Central memory CD8-positive, alpha-beta T cell (primary cell): ENCODE data around the gene CTNNA3.

ENCODE experiments used
- ATAC-seq: fragments of 150-1000 bp; cut with Tn5 transposase; replicated peaks from 2 replicates; pipeline ENCODE4 v1.10.0; 2022; ENCODE audit warnings: mild to moderate bottlenecking, moderate FRiP score, moderate number of reproducible peaks; ENCODE audit not compliant: poor library complexity, severe bottlenecking; ENCODE audit errors: extremely low read depth
- DNase-seq, 2 donors: peaks; one replicate each; pipeline ENCODE4 v3.0.0; 2021; ENCODE audit warnings: low spot score in 2 of 2
- H3K27ac Mint-ChIP-seq: one replicate; pipeline ENCODE4 v1.8.0; 2022; ENCODE audit warnings: low read depth, mild to moderate bottlenecking, moderate library complexity, mixed read lengths
- H3K27me3 Mint-ChIP-seq: one replicate; pipeline ENCODE4 v1.8.0; 2022; ENCODE audit warnings: mixed read lengths
- H3K36me3 Mint-ChIP-seq: one replicate; pipeline ENCODE4 v1.8.0; 2022; ENCODE audit warnings: mild to moderate bottlenecking, moderate library complexity, mixed read lengths; ENCODE audit not compliant: insufficient read depth
- H3K4me1 Mint-ChIP-seq: one replicate; pipeline ENCODE4 v1.8.0; 2022; ENCODE audit warnings: mixed read lengths
- H3K4me3 Mint-ChIP-seq: one replicate; pipeline ENCODE4 v1.8.0; 2022; ENCODE audit warnings: mild to moderate bottlenecking, moderate library complexity, mixed read lengths
- H3K9me3 Mint-ChIP-seq: one replicate; pipeline ENCODE4 v1.8.0; 2022; ENCODE audit warnings: mixed read lengths

The CTNNA3 gene

DNA sequence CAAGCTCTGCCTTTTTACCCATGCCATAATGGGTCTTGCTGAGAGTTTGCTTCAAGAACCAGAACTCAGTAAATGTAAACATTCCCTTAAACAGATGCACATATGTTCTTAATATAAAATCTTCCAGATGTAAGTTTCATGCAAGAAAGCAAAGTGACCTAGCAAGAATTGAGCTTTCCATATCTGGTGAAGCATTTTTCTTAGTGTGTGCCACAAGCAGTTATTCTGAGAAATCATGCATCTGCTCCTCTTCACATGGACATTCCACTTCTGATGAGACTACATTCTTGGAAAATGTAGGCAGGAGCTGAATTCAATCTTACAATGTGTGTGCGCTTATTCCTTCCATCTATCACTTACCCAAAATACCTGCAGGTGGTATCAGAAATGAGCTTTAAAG is 997.9 kb downstream of the CTNNA3 start:
- H3K9me3 Mint-ChIP-seq, result no peaks in the 10 kb centered on the region
- no peak for ATAC-seq
- H3K4me1 Mint-ChIP-seq, result no peaks in the 10 kb centered on the region
- H3K36me3 Mint-ChIP-seq, result no peaks in the 10 kb centered on the region
- no peaks in the 10 kb centered on the region for H3K27me3 Mint-ChIP-seq
- DNase-seq, result no peak
- H3K4me3 Mint-ChIP-seq, result no peak overlapping the region
- H3K27ac Mint-ChIP-seq, result no peak overlapping the region

DNA sequence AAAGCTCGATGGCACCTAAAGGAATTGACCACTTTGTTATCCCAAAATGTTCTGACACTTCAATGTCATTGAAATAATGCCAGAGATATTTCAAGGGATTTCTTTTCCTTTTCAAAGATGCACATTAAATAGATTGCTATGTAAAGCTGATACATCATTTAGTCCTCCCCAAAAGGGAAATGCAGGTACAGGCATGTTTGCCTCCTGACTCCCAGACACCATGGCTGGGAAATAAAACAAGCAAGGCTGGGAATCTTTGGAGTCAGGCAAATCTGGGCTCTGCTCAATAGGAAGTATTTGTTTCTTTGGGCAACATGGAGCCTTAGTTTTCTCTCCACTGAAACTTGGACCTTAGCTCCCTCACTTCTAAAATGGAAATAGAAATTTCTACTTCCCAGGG is 1000.9 kb downstream of the CTNNA3 start:
- ATAC-seq (no peak), DNase-seq (no peak)
- H3K27me3 Mint-ChIP-seq, result no peaks in the 10 kb centered on the region

DNA sequence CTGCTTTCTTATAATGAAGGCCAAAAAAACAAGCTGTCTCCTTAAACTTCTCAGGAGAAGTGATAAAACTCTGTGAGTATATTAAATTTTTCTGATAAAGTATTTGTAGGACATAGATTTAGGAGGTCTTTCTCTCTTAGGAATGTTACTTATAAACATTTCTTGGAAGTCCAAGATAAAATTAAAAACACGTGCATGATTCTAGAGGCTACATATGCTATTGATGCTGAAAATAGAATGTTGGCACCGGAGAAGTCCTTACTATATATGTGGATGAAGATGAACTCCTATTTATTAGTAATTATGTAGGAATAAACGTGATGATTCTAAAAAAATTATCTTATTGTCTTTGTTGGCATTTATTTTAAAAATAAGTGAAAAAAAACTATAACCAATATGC is 1011.4 kb downstream of the CTNNA3 start:
- H3K36me3 Mint-ChIP-seq, result no peaks in the 10 kb centered on the region
- no peak overlapping the region for H3K27ac Mint-ChIP-seq
- H3K27me3 Mint-ChIP-seq, result no peaks in the 10 kb centered on the region
- ATAC-seq (no peak), DNase-seq (no peak)
- H3K9me3 Mint-ChIP-seq, result peaks cover 9% of the 10 kb centered on the region
- H3K4me1 Mint-ChIP-seq, result no peaks in the 10 kb centered on the region
- no peak overlapping the region for H3K4me3 Mint-ChIP-seq

More for the DNA sequence above, 1000.9 kb downstream of the CTNNA3 start:
- H3K4me3 Mint-ChIP-seq, result no peak overlapping the region
- H3K36me3 Mint-ChIP-seq, result no peaks in the 10 kb centered on the region
- no peak overlapping the region for H3K27ac Mint-ChIP-seq
- H3K9me3 Mint-ChIP-seq, result peaks cover 7% of the 10 kb centered on the region
- H3K4me1 Mint-ChIP-seq, result no peaks in the 10 kb centered on the region

DNA sequence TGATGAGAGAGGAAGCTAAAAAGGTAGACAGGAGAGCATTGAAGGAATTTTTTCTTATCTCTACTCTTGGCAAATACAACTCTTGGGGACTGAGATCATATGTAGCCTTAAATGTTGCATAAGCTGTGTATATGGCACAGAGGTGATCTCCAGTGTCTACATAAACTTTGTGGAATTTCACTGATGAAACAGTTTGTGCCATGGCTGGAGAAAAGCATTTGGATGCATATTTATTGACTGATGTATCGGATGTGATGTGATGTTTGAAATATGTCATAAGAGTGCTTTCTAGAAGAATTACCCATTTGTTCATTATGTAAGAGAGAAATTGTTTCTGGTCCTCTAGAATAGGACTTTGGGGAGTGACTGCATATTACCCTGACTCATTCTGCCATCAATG is 1015.1 kb downstream of the CTNNA3 start:
- Mint-ChIP-seq H3K4me3 (no peak overlapping the region), H3K27ac (no peak overlapping the region), H3K9me3 (peaks cover 14% of the 10 kb centered on the region), H3K36me3 (no peaks in the 10 kb centered on the region), H3K4me1 (no peaks in the 10 kb centered on the region), H3K27me3 (no peaks in the 10 kb centered on the region)
- DNase-seq (no peak), ATAC-seq (no peak)

DNA sequence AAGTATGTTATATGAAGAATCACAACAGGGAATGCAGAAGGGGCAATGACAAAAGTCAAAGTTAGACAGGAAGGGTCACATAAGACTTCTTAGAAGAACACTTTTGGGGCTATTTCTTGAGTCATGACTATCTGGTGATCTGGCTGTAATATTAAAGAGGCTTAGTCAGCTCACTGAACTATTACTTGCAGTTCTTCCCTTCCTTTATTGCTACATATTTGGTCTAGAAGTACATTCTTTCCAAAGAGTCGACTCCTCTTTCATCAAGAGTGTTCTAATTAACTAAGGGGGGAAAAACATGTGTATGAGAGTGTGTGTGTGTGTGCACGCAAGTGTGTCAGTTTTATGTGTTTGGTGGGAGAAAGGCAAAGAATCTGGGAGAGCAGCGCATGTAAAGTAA is 1017.5 kb downstream of the CTNNA3 start:
- Mint-ChIP-seq H3K4me1 (no peaks in the 10 kb centered on the region), H3K27me3 (no peaks in the 10 kb centered on the region), H3K9me3 (peaks cover 28% of the 10 kb centered on the region), H3K4me3 (no peak overlapping the region), H3K36me3 (no peaks in the 10 kb centered on the region), H3K27ac (no peak overlapping the region)
- ATAC-seq, result no peak
- no peak for DNase-seq

DNA sequence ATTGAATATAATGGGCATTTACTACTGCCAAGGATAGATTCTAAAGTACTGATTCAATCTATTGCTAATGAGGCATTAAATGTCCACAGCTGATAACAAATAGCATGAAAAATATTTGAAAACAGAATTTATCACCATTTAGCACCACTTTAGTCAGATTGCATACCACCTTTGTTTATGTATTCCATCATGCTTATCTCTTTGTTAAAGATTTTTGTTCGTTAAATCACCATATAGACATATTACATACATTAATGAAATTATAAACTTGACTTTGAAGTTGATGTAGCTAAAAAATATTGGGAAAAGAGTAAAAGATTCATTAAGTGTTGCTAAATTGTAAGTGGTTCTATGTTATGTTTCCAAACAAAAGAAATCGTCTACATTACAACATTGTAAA is 1022.9 kb downstream of the CTNNA3 start:
- ATAC-seq (no peak), DNase-seq (no peak)
- Mint-ChIP-seq H3K4me1 (no peaks in the 10 kb centered on the region), H3K36me3 (no peaks in the 10 kb centered on the region), H3K4me3 (no peak overlapping the region), H3K27me3 (no peaks in the 10 kb centered on the region), H3K27ac (no peak overlapping the region), H3K9me3 (peaks cover 20% of the 10 kb centered on the region)

DNA sequence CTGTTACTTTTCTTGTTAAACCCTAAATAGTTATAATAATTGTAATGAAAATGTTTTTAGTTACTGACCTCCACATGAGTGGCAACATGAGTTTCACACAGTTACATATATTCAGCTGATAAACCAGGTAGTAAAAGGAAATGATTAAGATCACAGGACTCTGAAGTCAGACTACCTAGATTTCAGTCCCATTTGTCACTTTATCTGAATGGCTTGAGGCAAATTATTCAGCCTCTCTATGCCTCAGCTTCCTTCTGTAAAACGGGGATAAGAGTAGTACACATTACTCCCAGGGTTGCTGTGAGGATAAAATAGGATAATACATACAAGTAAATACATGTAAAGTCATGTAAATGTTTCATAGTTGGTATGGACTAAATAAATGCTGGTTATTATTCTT is 1024.4 kb downstream of the CTNNA3 start:
- Mint-ChIP-seq H3K9me3 (peaks cover 28% of the 10 kb centered on the region), H3K27me3 (no peaks in the 10 kb centered on the region), H3K36me3 (no peaks in the 10 kb centered on the region), H3K4me3 (no peak overlapping the region), H3K4me1 (no peaks in the 10 kb centered on the region), H3K27ac (no peak overlapping the region)
- ATAC-seq (no peak), DNase-seq (no peak)

DNA sequence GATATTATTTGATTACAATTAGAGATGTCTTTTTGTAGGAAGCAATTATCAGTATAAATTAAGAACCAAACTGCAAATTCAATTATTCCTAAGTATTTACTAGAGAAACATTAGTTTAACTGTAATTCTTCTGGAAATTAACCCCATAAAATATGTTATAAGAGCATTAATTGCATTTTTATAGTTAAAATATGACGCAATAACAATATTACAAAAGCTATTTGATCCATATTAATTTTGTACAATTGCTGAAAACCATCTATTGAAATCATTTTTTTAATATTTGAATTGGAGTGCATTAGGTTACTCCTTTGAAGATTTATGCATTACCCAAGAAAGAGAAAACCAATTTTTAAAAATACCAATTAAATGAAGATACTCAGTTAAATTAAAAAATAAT is 1024.9 kb downstream of the CTNNA3 start:
- Mint-ChIP-seq H3K9me3 (peaks cover 28% of the 10 kb centered on the region), H3K4me3 (no peak overlapping the region), H3K36me3 (no peaks in the 10 kb centered on the region), H3K27me3 (no peaks in the 10 kb centered on the region), H3K27ac (no peak overlapping the region), H3K4me1 (no peaks in the 10 kb centered on the region)
- DNase-seq (no peak), ATAC-seq (no peak)

DNA sequence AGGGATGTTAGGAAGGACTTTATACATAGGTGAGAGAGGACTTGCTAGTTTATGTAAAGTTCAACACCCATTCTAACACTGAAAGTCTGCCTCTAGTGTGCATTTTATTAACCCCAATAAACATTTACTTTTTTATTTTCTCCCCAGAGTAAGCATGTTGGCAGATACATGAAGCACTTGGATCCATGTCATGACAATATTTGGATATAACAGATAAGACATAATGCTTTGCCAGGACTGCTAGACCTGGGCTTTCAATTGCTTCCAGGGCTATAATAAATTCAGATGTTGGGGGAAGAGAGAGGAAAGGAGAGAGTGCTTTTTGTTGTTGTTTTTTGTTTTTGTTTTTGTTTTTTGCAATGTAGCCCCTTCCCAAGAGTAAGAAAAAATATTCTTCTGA is 1039.5 kb downstream of the CTNNA3 start:
- no peak overlapping the region for H3K4me3 Mint-ChIP-seq
- no peaks in the 10 kb centered on the region for H3K4me1 Mint-ChIP-seq
- no peaks in the 10 kb centered on the region for H3K36me3 Mint-ChIP-seq
- peaks cover 6% of the 10 kb centered on the region for H3K9me3 Mint-ChIP-seq
- DNase-seq (no peak), ATAC-seq (no peak)
- no peaks in the 10 kb centered on the region for H3K27me3 Mint-ChIP-seq
- H3K27ac Mint-ChIP-seq, result no peak overlapping the region

DNA sequence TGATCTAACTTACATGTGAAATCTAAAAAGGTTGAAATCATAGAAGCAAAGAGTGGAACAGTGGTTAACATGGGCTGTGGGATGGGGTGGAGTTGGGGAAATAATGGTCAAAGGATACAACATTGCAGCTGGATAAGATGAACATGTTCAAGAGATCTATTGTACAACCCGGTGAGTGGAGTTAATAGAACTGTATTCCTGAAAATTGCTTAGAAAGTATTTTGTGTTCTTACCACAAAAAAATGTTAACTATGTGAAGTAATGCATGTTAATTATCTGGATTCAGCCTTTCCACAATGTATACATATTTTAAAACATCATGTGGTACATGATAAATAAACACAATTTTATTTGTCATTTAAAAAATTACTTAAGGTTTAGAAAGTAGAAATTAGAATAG is 1041.1 kb downstream of the CTNNA3 start:
- H3K36me3 Mint-ChIP-seq, result no peaks in the 10 kb centered on the region
- ATAC-seq (no peak), DNase-seq (no peak)
- H3K27me3 Mint-ChIP-seq, result no peaks in the 10 kb centered on the region
- no peaks in the 10 kb centered on the region for H3K4me1 Mint-ChIP-seq
- no peak overlapping the region for H3K27ac Mint-ChIP-seq
- H3K9me3 Mint-ChIP-seq, result peaks cover 9% of the 10 kb centered on the region
- no peak overlapping the region for H3K4me3 Mint-ChIP-seq

DNA sequence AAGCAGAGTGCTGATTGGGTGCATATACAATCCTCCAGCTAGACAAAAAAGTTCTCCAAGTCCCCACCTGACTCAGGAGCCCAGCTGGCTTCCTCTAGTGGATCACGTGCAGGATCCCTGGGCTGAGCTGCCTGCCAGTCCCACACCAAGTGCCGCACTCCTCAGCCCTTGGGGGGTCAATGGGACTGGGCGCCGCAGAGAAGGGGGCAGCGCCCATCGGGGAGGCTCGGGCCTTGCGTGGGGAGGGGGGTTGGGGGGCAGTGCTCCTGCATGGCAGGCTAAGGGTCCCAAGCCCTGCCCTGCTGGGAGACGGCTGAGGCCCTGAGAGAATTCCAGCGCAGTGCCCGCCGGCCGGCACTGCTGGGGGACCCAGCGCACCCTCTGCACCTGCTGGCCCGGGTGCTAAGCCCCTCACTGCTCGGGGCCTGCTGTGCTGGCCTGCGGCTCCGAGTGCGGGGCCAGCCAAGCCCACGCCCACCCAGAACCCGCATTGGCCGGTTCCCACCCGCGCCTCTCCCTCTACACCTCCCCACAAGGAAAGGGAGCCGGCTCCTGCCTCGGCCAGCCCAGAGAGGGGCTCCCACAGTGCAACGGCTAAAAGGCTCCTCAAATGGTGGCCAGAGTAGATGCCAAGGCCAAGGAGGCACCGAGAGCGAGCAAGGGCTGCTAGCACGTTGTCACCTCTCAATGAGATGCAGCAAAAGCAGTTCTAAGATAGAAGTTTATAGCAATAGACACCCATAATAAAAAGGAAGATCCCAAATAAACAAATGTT is 1044.5 kb downstream of the CTNNA3 start:
- no peak overlapping the region for H3K4me3 Mint-ChIP-seq

DNA sequence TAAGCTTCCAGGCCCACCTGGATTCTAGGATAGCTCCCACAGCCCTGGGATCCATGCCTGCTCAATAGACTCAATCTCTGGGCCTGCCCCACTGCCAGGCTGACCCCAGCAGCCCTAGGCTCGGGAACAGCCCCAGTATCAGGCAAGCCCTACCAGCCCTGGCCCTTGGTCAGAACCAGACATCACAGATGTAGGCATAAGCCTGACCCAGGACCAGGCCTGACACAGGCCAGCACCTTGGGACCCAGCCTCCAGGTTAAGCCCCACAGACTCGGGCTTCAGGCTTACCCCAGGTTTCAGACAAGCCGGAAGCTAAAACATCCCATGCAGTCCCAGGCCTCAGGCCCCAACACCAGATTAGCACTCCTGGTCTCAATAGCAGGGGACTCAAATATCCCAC is 1046.4 kb downstream of the CTNNA3 start:
- ATAC-seq (no peak), DNase-seq (no peak)
- Mint-ChIP-seq H3K36me3 (no peaks in the 10 kb centered on the region), H3K27ac (no peak overlapping the region), H3K9me3 (peaks cover 14% of the 10 kb centered on the region), H3K4me1 (no peaks in the 10 kb centered on the region), H3K27me3 (no peaks in the 10 kb centered on the region), H3K4me3 (no peak overlapping the region)

More for the DNA sequence above, 1044.5 kb downstream of the CTNNA3 start:
- DNase-seq, result no peak
- Mint-ChIP-seq H3K4me1 (no peaks in the 10 kb centered on the region), H3K36me3 (no peaks in the 10 kb centered on the region), H3K27me3 (no peaks in the 10 kb centered on the region), H3K27ac (no peak overlapping the region), H3K9me3 (peaks cover 20% of the 10 kb centered on the region)
- no peak for ATAC-seq

DNA sequence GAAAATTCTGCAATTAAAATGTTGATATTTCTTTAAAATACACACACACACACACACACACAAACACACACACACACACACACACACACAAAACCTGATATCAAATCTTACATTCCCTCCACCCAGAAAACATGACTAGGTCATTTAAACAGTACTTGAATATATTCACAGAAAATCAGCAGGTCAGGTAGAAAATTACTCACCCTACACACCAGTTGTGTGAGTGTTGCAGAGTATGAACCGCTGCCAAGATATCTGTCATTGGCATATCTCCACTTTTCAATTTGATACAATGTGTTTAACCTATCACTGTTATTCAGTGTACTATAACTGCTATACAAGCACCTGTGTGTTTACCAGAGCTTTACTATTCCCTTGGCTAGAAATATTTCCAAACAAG is 1053.8 kb downstream of the CTNNA3 start:
- no peak overlapping the region for H3K4me3 Mint-ChIP-seq

More for the DNA sequence above, 1053.8 kb downstream of the CTNNA3 start:
- H3K36me3 Mint-ChIP-seq, result no peaks in the 10 kb centered on the region
- no peaks in the 10 kb centered on the region for H3K4me1 Mint-ChIP-seq
- H3K27ac Mint-ChIP-seq, result no peak overlapping the region
- no peaks in the 10 kb centered on the region for H3K27me3 Mint-ChIP-seq
- ATAC-seq, result no peak
- no peak for DNase-seq
- peaks cover 7% of the 10 kb centered on the region for H3K9me3 Mint-ChIP-seq
